GM21737 (cell line): ENCODE data around the gene FHIT.

ENCODE experiments used
- ATAC-seq: cut with Tn5 transposase; IDR thresholded peaks from one replicate; pipeline ENCODE4 v1.9.1; 2021; ENCODE audit warnings: mild to moderate bottlenecking, moderate library complexity; ENCODE audit not compliant: unreplicated experiment

Gene FHIT

DNA sequence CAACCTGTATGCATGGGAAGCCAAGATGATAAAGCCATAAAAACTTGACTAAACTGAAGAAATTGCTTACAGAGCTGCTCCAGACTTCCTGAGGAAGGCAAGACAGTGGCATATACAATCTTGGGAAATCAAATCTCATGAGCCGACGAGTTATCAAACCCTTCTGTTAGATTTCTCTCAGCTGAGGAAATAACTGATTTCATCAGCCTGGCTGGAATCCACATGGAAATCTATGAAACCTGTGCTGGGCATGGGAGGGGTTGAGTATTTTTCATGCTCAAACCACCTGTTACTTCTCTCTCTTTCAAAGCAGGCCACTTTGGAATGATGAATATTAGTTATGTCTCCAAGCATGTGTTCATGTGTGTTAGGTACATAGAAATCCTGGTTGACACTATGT is 727.7 kb downstream of the FHIT start:
- ATAC-seq: no peak

DNA sequence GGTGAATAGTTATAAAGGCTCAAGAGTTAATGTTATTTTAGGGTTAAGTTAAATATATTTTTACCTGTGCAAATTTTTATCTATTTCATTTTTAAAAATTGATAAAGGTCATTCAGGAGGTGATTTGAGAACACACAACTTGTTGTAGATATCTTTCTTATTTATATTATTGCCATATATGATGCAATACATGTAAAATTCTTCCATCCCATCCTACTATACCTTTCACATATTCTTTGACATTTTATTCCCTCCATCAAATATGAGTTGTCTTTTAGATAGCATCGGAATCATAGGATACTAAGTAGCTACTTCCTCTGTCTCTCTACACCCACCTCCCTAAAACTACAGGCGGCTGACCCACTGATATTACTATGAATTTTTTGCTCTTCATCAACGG is 734.1 kb downstream of the FHIT start:
- no peak for ATAC-seq

DNA sequence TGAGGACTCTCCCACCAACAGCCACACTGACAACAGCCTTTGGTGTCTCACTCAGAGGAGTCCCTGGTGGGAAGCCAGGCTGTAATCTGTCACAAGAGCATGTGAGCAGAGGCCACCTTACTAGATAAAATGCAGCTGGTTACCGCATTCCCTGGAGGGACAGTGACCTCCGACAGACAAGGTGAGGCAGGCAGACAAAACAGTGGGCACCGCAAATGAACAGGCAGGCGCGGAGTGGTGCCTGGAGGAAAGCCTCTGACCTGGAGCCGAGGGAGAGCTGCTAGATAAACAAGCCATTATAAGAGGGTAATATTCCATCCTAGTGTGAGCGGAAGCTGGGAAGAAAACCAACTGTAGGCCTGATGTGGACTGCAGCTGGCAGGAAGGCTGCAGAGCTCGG is 736.4 kb downstream of the FHIT start:
- no peak for ATAC-seq

DNA sequence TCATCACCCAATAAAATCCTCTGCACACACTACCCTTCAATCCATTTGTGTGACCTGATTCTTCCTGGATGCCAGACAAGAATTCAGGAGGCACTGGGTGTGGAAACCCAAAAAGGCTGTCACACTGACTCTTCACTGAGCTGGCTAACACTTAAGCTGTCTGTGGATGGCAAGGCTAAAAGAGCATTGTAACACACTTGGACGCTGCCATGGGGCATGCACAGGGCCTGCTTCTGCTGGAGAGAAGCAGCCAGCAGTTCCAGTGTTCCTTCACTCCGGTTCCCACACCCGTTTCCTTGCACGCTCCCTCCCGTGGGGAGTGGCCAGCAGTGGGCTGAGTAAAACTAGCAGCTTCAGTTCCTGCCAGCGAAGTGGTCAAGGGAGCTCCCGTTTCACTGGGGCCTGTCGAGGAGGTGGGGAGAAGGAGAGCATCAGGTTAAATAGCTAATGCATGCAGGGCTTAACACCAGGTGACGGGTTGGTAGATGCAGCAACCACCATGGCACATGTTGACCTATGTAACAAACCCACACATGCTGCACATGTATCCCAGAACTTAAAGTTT is 737.1 kb downstream of the FHIT start:
- no peak for ATAC-seq

DNA sequence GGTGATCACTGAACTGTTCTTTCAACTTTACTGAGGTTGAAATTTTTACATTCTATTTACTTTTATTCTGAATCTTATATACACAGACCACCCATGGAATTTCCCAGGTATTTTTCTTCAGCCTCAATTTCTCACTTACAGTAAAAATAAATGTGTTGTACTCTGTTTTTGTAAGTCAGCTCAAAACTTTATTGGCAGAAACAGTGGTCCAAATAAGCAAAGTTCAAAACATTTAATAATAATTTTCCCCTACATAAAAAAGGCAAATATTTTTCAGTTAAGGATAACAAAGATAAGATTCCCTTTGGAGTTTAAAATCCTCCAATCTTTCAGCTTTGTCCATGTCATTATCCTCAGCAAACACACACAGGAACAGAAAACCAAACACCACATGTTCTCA is 738.0 kb downstream of the FHIT start:
- no peak for ATAC-seq

DNA sequence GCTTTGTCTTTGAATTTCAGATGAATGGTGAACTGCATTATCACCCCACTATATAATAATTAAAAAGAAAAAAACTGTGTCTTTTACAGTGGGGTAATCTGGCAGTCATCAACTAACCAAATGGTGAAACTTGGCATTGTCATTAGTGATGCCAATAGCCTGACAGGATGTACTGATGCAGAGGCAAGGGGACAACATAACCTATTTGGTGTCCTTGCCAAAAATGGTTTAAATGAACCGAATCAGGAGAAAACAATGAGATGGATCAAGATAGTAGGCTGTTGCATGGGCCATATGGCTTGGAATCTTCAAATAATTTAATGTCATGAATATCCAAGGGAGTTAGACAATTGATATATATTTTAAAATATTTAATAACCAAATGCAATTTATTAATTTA is 738.7 kb downstream of the FHIT start:
- ATAC-seq: no peak

DNA sequence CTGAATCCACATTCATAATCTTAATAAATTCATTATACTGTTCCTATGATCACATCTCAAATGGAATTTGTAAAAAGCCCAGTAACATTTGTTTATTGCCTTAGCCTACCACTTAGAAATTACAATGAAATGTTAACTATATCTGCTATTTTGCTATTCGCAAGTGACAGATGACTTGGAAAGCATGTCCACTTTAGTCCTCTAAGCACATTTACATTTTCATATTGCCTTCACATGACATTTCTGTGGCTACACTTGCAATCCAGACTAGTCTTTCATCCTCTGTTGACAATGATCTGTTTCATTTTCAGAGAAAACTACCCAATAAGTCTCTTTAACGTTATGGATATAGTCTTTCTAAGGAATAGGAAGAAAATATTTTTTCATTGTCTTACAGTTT is 741.8 kb downstream of the FHIT start:
- no peak for ATAC-seq

DNA sequence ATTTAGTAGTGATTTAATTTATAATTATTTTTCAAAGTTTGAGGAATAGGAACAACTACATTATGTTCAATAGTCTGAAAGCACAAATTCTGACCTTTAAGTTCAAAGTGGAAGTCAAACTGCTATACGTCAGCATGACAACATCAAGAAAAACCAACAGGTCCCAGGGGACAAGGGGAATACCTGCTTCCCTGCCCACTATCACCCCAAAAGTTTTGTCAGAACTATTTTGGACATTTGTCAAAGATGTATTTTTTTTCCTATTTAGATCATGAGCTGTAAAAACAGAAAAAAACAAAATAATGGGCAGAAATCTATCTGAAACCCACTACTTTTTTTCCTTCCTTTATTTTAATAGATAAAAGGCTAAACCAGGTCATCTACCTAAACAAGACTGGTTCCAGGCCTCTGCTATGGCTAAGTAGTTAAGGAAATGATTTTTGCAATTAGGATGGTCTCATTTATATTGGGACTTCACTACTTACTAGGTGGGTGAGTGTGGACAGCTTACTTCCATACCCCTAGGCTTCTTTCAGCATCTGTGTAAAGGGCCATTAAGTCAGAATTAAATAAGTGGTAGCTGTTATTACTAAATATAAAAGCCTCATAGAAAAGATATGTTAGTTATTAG is 746.3 kb downstream of the FHIT start:
- no peak for ATAC-seq

DNA sequence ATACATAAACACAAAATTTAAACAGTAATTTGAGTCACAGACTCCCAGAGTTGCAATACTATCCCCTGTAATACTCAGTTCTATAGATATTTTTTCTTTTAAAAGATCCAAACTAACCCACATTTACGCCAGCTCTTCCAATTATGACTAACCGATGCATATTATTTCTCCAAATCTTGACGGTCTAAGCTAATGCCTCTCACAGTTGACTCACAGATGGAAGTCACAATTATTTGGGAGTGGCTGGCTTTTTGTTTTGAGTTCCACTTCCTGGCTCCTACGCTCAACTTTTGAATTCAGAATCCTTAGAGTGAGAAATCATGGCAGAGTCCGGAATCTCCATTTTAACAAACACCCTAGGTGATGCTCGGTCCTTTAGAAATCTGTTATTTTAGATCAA is 749.9 kb downstream of the FHIT start:
- no peak for ATAC-seq

DNA sequence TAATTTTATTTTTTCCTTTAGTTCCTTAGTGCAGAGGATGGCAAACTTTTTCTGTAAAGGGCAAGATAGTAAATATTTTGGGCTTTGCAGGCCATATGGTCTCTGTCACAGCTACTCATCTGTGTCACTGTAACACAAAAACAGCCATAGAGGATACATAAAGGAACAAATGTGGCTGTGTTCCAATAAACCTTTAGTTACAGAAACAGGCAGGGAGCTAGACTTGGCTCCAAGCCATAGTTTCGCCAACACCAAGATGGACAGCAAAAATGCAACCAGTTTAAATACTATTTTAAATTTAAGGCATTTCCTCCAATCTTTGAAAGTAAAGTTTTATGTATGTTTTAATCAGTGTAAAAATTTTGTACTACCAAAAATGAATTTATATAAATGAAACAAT is 753.4 kb downstream of the FHIT start:
- no peak for ATAC-seq

DNA sequence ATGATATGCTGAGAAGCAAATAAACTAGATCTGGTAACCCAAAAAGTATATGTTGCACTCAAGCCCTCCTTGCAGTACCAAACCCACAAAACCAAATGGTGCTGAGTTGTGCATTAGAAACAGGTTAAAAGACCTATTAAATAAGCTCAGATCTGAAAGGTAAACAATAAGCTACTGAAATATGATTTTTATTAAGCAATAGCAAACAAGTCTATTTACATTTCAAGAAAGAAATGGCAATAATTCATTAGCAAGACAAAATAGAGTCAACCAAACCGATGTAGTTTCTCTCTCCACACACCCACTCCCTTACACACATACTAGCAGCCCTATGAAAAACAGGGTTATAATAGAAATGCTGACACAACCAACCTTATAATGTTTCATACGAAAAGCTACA is 760.3 kb downstream of the FHIT start:
- ATAC-seq: no peak

DNA sequence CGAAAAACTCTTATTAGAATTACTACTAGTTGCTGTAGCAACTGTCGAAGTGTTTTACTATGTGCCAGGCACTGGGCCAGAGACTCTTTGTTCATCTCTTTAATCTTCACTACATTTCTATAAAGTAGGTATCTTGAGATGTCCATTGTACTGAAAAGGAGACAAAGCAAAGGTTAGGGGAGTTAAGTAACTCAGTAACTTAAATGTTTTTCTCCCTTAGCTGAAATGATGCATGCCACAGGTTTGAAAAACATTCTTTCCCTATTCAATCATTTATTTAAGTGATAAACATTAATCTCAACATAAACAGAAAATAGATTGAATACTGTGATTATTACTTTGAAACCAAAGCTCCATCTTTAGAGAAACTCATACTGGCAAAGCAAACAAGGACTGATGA is 776.2 kb downstream of the FHIT start:
- ATAC-seq: no peak

DNA sequence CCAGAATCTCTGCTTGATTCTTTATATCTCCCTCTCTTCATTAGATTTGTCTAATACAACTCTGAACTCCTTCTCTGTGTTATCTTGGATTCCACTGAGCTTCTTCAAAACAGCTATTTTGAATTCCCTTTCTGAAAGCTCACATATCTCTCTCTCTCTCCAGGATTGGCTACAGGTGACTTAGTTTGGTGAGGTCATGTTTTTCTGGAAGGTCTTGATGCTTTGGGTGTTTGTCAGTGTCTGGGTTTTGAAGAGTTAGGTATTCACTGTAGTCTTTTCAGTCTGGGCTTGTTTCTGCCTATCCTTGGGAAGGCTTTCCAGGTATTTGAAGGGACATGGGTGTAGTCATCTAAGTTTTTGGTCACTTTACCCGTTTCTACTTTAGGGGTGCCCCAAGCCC is 781.8 kb downstream of the FHIT start:
- ATAC-seq: no peak

DNA sequence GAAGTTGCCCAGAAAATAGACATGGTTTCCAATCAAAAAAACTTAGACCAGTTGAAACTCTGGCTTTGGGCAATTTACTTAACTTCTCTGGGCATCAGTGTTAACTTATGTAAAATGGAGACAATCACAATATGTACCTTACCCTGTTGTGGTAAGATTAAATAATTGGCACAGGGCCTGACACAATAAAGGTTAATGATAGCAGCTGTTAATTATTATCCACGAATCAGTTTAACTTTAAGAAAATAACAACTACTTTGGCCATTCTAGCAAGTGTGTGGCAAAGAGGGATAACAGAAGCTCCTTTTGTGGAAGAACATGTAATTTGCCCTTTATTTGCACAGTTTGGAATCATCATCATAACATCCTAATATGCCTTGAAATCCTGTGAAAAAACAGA is 787.6 kb downstream of the FHIT start:
- no peak for ATAC-seq

DNA sequence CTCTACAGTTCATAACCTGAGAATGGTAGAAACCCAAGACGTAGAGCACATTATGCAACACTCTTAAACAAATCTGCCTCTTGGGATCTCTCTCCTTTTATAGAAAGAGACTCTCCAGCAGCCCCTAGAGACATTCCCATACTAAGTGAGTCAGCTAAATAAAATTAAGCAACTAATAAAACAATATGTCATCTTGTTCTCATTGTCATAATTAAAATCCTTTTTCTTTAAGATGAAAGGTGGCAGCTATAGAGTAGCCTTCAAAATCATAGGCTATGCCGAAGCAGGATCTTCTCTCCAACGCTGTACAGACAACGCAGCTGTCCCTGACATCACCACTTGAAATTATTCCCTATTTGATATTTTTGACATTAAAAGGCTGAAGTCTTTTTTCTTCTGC is 790.0 kb downstream of the FHIT start:
- ATAC-seq: no peak

DNA sequence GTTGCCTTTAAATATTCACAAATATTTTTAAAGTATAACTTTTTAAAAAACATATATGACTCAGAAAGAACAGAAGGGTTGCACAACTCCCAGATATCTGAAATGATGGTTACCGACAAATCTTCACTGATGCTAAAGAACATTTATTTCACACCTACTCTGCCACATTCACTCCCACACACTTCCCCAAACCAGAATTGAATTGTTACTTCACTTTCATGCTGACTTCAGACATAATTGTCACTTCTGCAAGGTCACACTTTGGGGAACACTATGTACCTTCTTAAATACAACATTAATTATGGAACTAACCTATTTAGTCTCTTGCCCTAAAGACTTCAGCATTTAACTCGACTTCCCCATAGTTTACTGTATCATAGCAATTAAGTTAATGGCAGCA is 795.1 kb downstream of the FHIT start:
- ATAC-seq: no peak

DNA sequence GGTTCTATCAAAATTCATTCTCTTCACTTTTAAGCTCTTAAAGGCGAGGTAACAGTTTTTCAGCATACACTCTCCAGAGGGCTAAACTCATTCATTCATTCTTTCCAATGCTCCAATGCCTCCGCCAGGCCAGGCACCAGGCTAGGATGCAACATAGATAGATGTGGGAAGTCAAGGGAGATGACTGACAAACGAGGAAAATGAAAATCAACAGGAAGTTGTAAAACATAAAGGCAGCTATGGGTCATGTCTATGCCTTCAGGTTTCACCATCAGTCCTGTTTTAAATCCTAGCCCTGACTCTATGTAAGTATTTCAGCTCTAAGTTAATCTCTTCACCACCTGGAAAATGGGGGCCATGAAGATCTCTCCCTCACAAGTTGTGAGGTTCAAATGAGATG is 797.9 kb downstream of the FHIT start:
- no peak for ATAC-seq

DNA sequence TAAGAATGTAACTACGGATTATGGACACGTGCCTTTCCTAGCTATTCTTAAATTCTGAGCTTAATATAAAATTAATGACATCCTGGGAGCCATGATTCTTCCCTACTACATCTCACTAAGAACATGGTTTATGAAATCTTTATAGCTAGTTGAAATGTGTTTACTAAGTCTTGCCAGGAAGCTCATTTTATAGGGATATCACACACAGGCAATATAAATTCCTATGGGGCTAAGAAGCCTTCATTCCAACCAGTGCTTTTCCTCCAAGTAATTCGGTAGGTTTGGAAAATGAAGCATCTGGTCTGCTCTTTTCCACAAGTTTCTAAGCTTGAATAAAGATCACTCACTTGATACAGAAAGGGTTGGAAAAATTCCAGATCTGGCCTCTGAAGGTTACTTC is 802.6 kb downstream of the FHIT start:
- no peak for ATAC-seq

DNA sequence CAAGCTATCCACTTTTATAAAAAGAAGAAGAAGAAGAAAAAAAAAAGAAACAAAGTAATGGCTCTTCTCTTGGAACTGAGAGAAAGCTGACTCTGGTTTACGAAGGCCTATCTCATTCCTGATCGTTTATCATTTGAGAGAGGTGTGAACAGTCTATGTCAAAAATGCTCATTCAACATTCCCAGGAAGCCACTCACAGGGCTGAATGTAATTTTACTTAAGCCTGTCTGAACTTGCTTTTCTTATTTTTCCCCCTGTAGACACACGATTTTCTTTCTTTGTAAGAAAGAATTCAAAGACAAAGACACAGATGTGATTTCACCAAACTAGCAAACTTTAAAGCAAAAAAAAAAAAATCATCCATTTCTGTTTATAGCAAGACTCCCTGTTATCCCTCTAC is 805.8 kb downstream of the FHIT start:
- ATAC-seq: no peak

DNA sequence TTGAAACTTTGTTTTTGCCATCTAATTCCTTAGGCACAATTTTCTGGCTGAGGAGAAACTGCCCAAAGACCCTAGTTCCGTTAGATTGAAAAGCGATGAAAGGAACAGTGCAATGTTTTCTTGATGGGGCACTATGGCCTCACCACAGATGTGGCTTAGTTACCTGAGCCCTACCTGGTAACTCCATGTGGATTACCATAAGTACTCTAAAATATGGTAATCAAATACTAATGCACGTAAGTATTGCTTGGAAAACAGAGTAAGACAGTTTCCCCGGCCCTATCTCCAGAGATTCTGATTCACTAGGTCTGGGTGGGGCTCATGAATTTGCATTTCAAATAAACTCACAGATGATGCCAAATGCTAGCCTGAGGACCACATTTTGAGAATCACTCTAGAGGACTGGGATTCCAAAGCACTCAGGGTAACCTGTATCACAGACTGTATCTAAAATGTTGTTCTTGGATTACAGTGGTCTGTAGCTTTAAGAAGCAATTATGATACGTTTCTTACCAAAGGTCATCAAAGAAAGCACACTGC is 806.3 kb downstream of the FHIT start:
- no peak for ATAC-seq

DNA sequence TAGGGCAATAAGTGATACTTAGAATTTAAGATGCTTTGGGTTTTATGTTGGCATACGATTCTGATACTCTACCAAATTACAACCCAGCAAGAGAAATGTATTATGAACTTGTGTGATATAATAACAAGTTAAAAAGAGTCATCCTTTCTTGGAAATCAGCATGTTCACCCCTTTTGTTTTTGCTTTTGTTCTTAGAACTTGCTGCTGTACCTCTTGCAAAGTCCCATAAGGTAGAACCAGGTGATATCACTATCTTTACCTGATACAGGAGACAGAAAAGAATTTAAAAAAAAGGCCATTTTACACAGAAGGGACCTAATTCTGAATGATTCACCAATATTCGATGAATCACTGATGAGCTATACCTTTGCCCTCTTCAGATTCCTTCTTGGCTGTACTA is 810.4 kb downstream of the FHIT start:
- no peak for ATAC-seq

DNA sequence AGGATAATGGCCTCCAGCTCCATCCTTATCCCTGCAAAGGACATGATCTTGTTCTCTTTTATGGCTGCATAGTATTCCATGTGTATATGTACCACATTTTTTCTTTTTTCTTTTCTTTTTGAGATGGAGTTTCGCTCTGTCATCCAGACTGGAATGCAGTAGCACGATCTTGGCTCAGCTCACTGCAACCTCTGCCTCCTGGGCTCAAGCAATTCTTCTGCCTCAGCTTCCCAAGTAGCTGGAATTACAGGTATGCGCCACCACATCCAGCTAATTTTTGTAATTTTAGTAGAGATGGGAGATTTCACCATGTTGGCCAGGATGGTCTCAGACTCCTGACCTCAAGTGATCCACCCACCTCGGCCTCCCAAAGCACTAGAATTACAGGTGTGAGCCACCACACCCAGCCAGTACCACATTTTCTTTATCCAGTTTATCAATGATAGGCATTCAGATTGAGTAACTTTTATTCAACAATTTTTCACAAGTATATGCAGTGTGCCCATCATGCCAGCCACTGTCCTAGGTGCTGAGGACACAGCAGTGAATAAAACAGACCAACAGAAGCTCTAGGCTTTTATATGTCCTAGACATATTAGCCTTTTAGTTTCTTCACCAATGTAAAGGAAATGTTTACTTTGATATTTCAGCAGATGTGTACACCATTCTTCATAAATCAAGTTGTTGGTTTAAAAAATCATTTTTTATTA is 815.2 kb downstream of the FHIT start:
- ATAC-seq: no peak
